HG02885 (cell line): ENCODE measurements around the gene TSC22D3.
"Not testable (repeated sequence)": the region's sequence is repeated elsewhere in the genome, so short reads cannot be mapped to it uniquely, and the experiment has no call there.

Source experiments
- ATAC-seq: cut with Tn5 transposase; IDR thresholded peaks from one replicate; pipeline ENCODE4 v1.9.1; 2021; ENCODE audit warnings: mild to moderate bottlenecking; ENCODE audit not compliant: unreplicated experiment, poor library complexity

The TSC22D3 gene

DNA sequence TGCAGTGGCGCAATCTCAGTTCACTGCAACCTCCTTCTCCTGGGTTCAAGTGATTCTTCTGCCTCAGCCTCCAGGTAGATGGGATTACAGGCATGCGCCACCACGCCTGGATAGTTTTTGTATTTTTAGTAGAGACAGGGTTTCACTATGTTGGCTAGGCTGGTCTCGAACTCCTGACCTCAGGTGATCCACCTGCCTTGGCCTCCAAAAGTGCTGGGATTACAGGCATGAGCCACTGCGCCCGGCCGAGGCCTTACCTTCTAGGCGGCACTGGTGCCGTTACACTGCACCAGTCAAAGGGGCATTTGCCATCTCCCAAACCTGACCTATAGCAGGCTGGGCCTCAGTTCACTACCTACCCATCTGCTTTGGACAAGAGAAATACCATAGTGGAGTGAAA is 90.0 kb downstream of the TSC22D3 start:
- ATAC-seq: not testable (repeated sequence)

GRCh38 chrX:107684956-107685385 is 90.6 kb downstream of the TSC22D3 start:
- peak; percentile 93 for ATAC-seq

GRCh38 chrX:107683931-107684330 is 91.7 kb downstream of the TSC22D3 start:
- no peak for ATAC-seq

GRCh38 chrX:107683124-107683895 is 92.3 kb downstream of the TSC22D3 start:
- no peak for ATAC-seq

- ATAC-seq: no peak
These were observed 93.3 kb downstream of the TSC22D3 start for GRCh38 chrX:107682256-107682655.

DNA sequence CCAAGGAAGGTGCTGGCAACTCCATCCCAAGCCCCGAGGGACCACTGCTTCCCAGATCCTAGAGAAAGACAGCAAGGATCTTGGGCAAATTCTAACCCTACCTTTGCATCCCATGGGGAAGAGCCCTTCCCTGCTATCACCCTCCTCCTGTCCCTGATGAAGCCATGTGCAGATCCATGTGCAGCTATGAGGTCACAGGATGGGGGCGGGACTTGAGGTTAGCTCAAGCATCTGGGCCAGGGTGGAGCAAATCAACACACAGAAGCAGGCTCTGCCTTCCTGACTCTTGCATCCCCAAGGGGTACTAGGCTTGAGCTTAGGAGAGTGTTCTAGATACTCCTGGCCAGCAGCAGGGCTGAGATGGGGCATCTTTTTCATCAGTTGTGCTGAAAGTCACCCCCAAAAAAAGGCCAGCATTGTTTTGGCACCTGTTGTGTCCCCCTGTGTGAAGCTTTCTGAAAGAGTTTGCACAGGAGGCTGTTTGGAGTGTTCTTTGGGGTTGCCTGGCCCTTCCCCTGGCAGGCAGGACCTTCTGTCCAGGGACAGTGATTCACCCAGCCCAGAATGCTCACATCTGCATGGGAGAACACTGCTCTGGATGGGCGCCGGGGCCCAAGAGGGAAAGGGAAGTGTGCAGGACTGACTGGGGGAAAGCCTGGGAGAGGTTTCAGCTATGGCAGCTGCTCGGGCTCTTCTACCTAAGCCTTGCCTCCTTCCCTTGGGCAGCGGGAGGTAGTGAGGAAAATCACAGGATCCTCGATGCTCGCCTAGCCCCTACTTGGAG is 96.4 kb downstream of the TSC22D3 start:
- peak; percentile 25 for ATAC-seq

GRCh38 chrX:107677909-107678308 is 97.7 kb downstream of the TSC22D3 start:
- ATAC-seq: no peak

- no peak for ATAC-seq
These were observed 98.1 kb downstream of the TSC22D3 start for GRCh38 chrX:107677501-107677901.

GRCh38 chrX:107676559-107677378 is 98.8 kb downstream of the TSC22D3 start:
- ATAC-seq: peak; percentile 23

DNA sequence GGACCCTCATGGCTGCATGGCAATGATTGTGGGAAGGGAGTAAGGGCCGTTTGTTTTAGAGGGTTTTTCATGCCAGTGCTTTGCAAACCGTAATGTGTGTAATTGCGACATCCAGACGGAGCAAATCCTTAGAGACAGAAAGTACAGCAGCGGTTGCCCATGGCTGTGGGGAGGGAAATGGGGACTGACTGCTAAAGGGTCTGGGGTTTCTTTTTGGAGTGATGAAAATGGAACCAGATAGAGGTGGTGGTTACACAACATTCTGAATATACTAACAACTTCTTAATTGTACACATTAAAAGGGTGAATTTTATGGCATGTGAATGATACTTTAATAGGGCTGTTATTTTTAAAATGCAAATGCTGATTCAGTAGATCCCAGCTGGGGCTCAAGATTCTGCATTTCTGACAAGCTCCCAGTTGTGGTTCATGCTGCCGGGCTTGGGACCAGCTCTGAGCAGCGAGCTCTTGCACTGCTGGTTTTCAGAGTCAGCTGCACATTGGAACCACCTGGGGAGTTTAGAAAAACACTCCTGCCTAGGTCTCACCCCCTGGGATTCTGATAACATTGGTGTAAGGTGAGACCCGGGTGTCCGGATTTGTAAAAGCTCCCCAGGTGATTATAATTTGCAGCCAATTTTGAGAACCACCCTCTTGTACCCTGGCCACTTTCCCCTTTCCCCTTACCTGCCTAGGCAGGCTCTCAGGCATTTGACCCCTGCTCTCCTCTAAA is 99.6 kb downstream of the TSC22D3 start:
- ATAC-seq: no peak

GRCh38 chrX:107675365-107675654 is 100.3 kb downstream of the TSC22D3 start:
- ATAC-seq: no peak

DNA sequence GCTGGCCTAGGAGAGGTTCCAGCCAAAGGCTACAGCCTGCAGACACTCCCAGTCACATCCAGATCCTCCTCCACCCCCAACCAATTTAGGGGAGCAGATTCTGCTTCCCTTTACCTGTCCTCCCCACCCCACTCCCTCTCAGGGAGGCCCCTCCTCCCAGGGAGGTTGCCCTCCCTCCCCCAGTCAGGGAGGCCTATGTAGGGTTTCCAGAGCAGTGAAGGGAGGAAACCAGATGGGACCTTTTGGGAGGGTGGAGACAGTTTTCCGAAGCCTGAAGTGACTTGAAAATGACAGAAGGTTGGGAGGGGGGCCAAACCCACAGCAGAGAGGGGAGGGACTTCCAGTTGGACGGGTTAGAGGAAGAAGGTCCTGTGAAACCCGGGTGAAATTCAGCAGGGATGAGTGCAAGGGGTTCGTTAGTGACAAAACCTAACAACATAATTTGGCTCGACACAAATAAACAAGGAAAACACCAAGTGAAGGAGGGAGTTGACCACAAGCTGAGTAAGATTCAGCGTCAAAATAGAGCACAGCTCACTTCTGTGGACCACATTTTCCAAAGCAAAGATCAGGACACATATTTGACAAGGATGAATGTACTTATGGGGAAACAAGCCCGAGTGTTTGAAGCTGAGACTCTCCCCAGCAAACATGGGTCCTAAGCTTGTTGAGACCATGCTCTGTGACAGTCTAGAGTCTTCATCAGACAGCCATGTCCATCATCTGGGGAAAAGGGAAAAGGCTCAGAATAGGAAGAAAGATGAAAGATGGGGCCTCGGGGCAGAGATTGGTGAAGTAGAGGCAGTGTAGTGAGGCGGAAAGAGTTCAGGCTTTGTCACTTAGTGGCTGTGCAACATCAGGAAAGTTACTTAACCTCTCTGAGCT is 100.9 kb downstream of the TSC22D3 start:
- peak; percentile 10 for ATAC-seq

DNA sequence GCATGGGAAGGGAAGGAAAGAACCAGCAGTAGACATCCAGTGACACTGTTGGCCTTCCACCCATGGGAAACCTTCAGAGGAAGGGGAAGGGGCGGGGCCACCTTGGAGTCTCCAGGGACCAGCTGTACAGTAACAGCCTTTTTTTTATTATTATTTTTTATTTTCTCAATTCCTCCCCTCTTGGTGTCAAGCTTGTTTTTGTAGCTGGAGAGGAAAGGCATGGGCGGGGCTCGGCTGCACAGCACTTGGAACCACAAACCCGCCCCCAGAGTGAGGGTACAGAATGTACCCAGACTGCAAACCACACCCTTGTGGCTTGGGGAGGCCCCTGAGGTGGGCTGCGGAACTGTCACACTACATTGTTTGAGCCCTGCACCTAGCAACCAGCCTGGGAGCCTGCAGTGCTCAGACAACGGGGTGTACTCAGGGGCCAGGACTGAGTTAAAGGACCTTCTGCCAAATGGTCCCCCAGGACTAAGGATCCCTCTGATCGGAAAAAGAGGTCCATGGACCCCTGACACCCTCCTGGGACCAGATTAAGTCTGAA is 101.6 kb downstream of the TSC22D3 start:
- peak; percentile 89 for ATAC-seq

GRCh38 chrX:107673431-107673830 is 102.2 kb downstream of the TSC22D3 start:
- ATAC-seq: no peak

DNA sequence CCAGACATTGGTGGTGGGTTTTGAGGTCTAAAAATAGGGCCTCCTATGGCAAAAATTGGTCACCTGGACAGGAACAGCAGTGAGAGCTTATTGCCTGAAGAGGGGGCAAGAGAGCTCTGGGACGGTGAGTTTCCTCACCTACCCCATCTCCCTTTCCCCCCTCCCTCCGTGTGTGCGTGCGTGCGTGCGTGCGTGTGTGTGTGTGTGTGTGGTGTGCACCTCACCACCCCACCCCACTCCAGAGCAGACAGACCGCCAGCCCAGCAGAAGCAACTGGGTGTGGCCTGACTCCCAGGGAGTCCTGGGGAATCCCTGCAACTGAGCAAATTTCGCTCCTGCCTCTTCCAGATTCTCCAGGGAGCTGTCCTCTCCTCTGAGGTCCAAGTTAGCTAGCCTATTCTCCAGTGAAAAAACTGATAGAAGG is 102.6 kb downstream of the TSC22D3 start:
- ATAC-seq: peak; percentile 32

DNA sequence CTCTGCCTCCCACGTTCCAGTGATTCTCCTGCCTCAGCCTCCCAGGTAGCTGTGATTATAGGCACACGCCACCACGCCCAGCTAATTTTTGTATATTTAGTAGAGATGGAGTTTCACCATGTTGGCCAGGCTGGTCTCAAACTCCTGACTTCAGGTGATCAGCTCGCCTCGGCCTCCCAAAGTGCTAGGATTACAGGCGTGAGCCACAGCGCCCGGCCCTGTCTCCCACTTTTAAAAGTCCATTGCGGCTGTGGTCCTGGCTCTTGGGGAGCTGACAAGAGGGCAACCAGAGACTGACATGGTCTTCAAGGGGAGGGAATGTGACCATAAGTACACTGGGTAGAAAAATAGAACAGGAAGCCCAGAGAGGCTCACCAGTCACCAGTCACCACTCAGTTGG is 104.3 kb downstream of the TSC22D3 start:
- not testable (repeated sequence) for ATAC-seq

GRCh38 chrX:107669885-107670628 is 105.5 kb downstream of the TSC22D3 start:
- no peak for ATAC-seq

DNA sequence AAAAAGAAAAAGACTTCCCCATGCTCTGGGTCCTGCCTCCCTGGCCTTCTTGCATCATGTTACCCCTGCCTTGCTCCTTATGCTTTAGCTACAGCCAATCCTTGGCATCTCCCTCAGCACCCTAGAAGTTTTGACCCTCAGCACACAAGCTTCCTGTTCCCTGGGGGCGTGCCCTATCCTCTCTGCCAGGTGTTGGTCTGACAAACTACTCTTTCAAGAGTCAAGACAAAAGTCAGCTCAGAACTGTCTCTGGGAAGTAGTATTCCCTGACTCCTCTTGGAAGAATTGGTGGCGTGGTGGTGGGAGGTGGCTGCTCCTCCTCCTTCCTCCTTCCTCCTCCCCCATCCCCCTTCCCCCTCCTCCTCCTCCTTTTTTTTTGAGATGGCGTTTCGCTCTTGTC is 106.3 kb downstream of the TSC22D3 start:
- no peak for ATAC-seq
